HG03439 (cell line): ENCODE results near the gene CCL11.

Experiments used
- ATAC-seq: cut with Tn5 transposase; IDR thresholded peaks from one replicate; pipeline ENCODE4 v1.9.1; 2021; ENCODE audit warnings: mild to moderate bottlenecking, moderate library complexity; ENCODE audit not compliant: unreplicated experiment

CCL11 gene

GRCh38 chr17:34285286-34285792 lies at the start of gene CCL11:
CCL11 (plus strand) TSS chr17:34285742; CDS start chr17:34285809, 67 bp downstream.
- ATAC-seq: no peak

DNA sequence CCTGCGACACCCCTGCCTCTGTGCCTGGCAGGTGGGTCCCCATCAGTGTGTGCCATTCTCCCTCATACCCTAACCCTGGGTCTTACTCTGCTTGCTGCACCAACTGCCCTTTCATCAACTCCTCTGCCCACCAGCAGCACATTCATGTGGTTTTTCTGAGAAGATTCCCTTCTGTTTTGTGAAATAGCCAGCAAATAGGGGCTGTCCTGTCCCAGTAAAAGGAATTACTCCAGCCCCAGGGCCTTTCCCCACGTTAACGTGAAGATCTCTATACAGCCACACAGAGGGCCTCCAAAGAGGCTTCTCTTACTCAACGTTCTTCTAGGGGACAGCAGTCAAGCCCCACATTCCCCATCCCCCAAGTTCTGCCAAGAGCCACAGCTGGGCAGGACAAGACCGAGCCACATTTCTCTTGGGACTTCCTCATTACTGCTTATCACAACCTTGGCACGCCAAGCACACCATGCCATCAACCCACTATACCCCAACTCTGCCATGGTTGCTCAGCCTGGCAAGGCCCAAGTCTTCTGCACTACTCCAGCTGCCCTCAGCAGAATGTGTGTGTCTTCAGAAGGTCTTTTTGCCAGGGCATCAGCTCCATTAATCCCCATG lies 49.2 kb upstream of the CCL11 start:
- no peak for ATAC-seq

GRCh38 chr17:34237458-34237857 lies 48.1 kb upstream of the CCL11 start:
- ATAC-seq: no peak

DNA sequence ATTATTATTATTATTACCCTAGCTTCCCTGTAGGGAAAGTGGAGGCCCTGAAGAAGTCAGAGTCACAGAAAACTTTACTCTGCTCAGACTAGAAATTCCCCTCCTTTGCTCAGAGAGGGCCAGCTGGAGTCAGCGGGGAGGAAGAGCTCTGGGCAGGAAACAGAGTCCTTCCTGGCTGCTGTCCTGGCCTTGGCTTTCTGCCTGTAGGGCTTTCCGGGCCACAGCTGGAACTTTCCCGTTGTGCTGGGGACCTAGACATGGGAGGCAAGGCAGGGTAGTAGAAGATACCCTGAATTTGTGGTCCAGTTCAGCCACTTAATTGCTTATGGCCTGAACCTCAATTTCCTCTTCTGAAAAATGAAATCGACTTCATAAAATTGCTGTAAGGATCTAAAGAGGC lies 44.5 kb upstream of the CCL11 start:
- ATAC-seq: no peak

DNA sequence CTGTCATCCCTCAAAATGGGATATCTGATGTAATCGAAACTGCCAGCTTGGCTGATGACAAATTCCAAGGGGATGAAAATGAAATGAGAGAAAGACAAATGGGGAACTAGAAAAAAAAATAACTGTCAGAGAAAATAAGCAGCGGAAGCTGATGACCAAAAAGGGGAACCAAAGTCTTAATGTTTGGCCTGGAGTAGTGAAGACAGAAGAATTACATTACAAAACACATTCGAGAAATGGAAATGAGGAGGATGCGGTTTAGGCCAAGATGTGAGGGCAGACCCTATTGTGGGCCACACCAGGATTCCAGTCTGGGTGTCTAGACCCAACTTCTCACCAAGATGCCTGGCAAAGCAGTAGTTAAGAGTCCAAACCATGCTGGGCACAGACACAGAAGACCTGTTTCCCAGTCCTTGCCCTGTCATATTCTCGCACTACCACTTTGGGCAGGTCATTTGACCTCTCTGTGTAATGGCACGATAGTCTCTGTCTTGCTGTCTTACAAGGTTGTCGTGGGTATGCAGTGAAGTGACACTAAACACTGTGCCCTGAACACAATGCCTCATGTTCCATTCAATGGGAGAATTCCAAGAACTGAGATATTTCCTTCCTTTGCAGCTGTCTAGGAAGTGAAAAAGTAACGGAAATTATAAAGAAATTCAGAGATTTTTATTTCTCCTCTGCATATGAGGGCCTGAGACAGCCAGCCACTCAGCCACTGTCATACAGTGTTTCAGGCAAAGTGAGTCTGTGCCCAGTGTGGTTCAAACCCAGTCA lies 42.8 kb upstream of the CCL11 start:
- ATAC-seq: no peak

GRCh38 chr17:34243364-34244320 lies 41.9 kb upstream of the CCL11 start:
- ATAC-seq: no peak

DNA sequence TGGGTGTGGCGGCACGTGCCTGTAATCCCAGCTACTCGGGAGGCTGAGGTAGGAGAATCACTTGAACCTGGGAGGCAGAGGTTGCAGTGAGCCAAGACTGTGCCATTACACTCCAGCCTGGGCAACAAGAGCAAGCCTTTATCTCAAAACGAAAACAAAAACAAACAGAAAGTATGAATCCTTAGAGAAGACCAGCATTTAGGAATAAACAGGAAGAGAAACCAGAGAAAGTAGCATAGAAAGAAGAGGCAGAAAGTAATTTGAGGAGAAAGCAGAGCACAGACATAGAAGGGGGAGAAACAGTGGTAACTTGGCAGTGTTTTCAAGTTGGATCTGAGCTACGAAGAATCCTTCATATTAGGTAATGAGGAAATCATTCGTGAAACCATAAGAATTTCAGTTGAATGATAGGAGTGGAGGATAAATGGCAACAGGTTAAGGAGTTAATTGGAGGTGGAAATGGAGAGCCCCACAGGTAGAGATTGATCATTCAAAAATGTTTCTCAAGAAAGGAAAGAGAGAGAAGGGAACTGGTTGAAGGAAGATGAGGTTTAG lies 40.1 kb upstream of the CCL11 start:
- ATAC-seq: no peak

- ATAC-seq: no peak
Observed at GRCh38 chr17:34246446-34246845, 39.1 kb upstream of the CCL11 start.

DNA sequence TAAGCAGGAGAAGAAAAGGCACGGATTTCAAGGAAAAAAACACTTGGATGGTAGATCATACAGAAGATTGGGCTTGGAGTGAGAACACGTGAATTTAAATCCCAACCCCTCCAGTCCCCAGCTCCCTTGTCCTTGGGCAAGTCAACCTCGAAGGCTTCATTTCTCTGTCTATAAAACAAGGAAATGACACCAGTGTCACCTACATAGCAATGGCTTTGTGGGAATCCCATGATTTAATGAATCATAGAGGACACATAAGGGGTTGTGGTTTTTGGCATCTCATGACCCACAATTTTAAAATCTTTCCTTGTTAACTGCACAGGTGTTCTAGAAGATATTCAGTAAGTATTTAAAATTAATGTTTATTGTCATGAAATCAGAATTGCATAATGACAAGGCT lies 38.7 kb upstream of the CCL11 start:
- no peak for ATAC-seq

GRCh38 chr17:34248511-34249024 lies 37.0 kb upstream of the CCL11 start:
- ATAC-seq: no peak

GRCh38 chr17:34249061-34249460 lies 36.5 kb upstream of the CCL11 start:
- ATAC-seq: no peak

GRCh38 chr17:34249478-34249877 lies 36.1 kb upstream of the CCL11 start:
- ATAC-seq: no peak

GRCh38 chr17:34251186-34251585 lies 34.4 kb upstream of the CCL11 start:
- ATAC-seq: no peak

DNA sequence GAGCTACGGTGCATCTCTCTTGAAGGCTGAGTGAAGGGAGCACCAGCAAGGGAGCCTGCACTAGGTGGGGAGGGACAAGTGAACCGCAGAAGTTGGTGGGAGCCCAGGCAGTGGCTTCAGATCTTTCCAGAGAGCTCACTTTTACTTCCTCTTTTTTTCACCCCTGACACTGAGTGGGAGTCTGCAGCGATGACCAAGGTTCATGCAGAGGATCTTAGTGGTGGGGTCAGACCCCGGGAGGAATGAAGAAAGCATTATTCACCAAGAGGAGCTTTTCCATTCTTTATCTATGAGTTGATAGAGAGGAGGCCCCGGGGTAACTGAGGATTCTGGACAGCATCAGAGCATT lies 33.5 kb upstream of the CCL11 start:
- no peak for ATAC-seq

GRCh38 chr17:34252444-34253138 lies 33.0 kb upstream of the CCL11 start:
- ATAC-seq: no peak

- ATAC-seq: no peak
Observed at GRCh38 chr17:34253139-34253525, 32.4 kb upstream of the CCL11 start.

- ATAC-seq: no peak
Observed at GRCh38 chr17:34254146-34254545, 31.4 kb upstream of the CCL11 start.

DNA sequence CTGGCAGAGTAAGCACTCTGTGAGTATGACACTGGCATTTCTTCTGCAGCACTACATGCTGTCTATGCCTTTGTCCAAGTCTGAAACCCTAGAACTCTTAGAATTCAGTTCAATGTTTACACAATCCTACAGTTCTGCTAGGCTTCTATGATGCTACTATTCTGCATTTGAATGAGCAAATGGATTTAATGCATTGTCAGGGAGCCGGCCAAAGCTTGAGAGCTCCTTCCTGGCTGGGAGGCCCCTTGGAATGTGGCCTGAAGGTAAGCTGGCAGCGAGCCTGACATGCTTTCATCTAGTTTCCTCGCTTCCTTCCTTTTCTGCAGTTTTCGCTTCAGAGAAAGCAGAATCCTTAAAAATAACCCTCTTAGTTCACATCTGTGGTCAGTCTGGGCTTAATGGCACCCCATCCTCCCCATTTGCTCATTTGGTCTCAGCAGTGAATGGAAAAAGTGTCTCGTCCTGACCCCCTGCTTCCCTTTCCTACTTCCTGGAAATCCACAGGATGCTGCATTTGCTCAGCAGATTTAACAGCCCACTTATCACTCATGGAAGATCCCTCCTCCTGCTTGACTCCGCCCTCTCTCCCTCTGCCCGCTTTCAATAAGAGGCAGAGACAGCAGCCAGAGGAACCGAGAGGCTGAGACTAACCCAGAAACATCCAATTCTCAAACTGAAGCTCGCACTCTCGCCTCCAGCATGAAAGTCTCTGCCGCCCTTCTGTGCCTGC lies 30.7 kb upstream of the CCL11 start, which contains the start of gene CCL2:
Gene CCL2 (plus strand): TSS at position 635 of the 730 bp plus-strand sequence. CDS start 65 bp downstream, at position 700.
- ATAC-seq: no peak

DNA sequence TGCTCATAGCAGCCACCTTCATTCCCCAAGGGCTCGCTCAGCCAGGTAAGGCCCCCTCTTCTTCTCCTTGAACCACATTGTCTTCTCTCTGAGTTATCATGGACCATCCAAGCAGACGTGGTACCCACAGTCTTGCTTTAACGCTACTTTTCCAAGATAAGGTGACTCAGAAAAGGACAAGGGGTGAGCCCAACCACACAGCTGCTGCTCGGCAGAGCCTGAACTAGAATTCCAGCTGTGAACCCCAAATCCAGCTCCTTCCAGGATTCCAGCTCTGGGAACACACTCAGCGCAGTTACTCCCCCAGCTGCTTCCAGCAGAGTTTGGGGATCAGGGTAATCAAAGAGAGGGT lies 30.2 kb upstream of the CCL11 start:
- no peak for ATAC-seq

GRCh38 chr17:34255841-34256240 lies 29.7 kb upstream of the CCL11 start:
- no peak for ATAC-seq
